Measurements from ENCODE around the gene PRKAG3. TPM values are rescaled to one million over a fixed set of nuclear protein-coding genes. Genes with fewer than 3 reads are reported as not detected.

The PRKAG3 gene
- total and polyA plus RNA-seq, 7 donors = 9.2 to 187 (median 58.5) TPM

DNA sequence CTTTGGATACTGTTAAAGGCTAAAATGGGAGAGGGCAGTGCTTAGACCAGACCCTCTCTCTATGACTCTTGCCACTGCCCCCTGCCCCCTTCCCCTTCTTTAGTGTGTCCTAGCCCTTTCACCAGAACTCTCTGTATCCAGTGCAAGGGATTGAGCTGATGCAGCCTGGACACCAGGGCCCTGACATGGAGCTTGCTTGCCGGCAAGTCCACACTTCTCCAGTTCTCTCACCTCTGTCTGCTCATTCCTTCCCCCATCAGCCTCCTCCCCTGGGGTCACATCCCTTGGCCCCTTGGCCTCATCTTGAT lies 26.5 kb upstream of the PRKAG3 start:
- ATAC-seq (no peak), DNase-seq (peak in 1 of 2 donors; percentile 23)
- Histone ChIP-seq H3K9me3 (no peaks in the 10 kb centered on the region), H3K4me1 (peaks cover 8% of the 10 kb centered on the region), H3K4me3 (no peak overlapping the region), H3K27me3 (ENCODE audit: insufficient read depth in 3 of 3, low read length in 2 of 3) (peaks cover 0 to 56% (median 15%) of the 10 kb centered on the region in 3 donors), H3K27ac (no peak overlapping the region), H3K36me3 (ENCODE audit: insufficient read depth in 1 of 2, low read depth in 1 of 2) (no peaks in the 10 kb centered on the region)
- WGBS, 3 donors = 22 to 40% (median 22%) methylated on average over 1 of the region's 1 CpG
- TF ChIP-seq, protein P1, sequence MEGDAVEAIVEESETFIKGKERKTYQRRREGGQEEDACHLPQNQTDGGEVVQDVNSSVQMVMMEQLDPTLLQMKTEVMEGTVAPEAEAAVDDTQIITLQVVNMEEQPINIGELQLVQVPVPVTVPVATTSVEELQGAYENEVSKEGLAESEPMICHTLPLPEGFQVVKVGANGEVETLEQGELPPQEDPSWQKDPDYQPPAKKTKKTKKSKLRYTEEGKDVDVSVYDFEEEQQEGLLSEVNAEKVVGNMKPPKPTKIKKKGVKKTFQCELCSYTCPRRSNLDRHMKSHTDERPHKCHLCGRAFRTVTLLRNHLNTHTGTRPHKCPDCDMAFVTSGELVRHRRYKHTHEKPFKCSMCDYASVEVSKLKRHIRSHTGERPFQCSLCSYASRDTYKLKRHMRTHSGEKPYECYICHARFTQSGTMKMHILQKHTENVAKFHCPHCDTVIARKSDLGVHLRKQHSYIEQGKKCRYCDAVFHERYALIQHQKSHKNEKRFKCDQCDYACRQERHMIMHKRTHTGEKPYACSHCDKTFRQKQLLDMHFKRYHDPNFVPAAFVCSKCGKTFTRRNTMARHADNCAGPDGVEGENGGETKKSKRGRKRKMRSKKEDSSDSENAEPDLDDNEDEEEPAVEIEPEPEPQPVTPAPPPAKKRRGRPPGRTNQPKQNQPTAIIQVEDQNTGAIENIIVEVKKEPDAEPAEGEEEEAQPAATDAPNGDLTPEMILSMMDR (IDR thresholded peaks at IDR 0.05) = no peak
- intact Hi-C loops (cut with DNase I) = loop anchor here in 1 of 2 donors (5.0 kb wide), 1 partner anchor 124 kb away; no protein-coding TSS in a partner anchor

DNA sequence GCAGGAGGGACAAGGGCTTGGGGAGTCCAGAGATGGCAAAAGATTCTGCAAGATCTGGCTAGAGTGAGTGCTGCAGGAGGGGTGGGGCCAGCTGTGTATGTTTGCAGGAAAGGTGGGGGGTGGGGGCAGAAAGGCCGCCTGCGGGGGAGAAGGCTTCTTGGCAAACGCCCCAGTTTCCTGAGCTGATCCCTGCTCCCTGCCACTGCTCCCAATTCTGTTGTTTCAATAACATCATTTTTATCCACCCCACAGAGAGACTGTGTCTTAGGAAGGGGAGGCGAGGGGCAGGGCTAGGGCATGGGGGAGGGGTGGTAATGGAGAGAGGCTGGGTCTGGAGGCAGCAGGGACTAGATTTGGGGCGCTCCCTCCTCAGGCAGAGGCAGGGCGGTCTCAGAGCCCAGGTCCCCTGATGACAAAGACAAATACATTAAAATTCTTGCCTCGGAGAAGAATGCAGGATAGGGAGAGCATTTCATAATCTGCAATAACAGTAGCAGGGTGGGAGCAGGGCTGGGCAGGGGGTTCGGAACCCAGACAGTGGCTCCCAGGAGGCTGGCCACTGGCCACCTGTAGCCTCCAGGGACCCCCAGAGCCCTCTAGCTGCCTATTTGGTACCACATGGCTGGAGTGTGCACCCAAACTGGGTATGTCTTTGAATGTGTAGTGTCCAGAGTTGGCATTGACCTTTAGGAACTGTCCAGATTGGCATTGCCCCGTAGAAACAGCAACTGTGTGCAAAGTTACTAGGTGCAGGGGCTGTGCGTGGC lies 26.0 kb upstream of the PRKAG3 start:
- intact Hi-C loops (cut with DNase I) = loop anchor here in 1 of 2 donors (2.0 to 5.0 kb wide), 2 partner anchors 37 to 125 kb away; no protein-coding TSS in a partner anchor
- no peaks in the 10 kb centered on the region for H3K36me3 ChIP-seq (ENCODE audit: insufficient read depth in 1 of 2, low read depth in 1 of 2)
- DNase-seq = peak in 1 of 2 donors; percentile 27
- H3K9me3 ChIP-seq = no peaks in the 10 kb centered on the region
- TF ChIP-seq, protein P1 (IDR thresholded peaks at IDR 0.05) = no peak
- H3K27me3 ChIP-seq (ENCODE audit: insufficient read depth in 3 of 3, low read length in 2 of 3) = peaks cover 0 to 57% (median 15%) of the 10 kb centered on the region in 3 donors
- WGBS, 3 donors = 33 to 45% (median 43%) methylated on average over 10 of the region's 10 CpGs
- no peak for ATAC-seq
- no peak overlapping the region for H3K4me3 ChIP-seq
- H3K27ac ChIP-seq = no peak overlapping the region
- peaks cover 8% of the 10 kb centered on the region for H3K4me1 ChIP-seq

DNA sequence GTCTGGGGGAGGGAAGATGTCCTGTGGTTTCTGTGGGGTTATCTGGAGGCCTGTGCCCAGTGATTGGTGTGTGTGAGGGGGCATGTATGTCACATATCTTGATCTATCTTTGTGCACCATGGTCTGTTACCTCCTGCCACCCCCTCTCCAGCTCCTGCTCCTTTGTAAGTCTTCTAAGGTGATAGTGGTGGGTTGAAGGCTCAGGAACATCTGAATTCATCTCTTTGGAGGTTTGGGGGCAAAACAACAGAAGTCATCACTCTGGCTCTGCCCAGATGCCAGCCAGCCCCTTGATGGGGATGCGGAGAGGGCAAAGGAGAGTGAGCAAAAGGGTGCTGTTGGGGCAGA lies 25.3 kb upstream of the PRKAG3 start:
- peaks cover 8% of the 10 kb centered on the region for H3K4me1 ChIP-seq
- H3K9me3 ChIP-seq = no peaks in the 10 kb centered on the region
- DNase-seq (peak in 1 of 2 donors; percentile 23), ATAC-seq (no peak)
- TF ChIP-seq, protein P1 (IDR thresholded peaks at IDR 0.05) = no peak
- no peak overlapping the region for H3K4me3 ChIP-seq
- H3K36me3 ChIP-seq (ENCODE audit: insufficient read depth in 1 of 2, low read depth in 1 of 2) = no peaks in the 10 kb centered on the region
- intact Hi-C loops (cut with DNase I) = loop anchor here in 1 of 2 donors (2.0 to 5.0 kb wide), 2 partner anchors 38 to 125 kb away; no protein-coding TSS in a partner anchor
- no peak overlapping the region for H3K27ac ChIP-seq
- 77 to 92% (median 87%) methylated on average over 1 of the region's 1 CpG for WGBS, 3 donors
- peaks cover 0 to 59% (median 15%) of the 10 kb centered on the region in 3 donors for H3K27me3 ChIP-seq (ENCODE audit: insufficient read depth in 3 of 3, low read length in 2 of 3)

DNA sequence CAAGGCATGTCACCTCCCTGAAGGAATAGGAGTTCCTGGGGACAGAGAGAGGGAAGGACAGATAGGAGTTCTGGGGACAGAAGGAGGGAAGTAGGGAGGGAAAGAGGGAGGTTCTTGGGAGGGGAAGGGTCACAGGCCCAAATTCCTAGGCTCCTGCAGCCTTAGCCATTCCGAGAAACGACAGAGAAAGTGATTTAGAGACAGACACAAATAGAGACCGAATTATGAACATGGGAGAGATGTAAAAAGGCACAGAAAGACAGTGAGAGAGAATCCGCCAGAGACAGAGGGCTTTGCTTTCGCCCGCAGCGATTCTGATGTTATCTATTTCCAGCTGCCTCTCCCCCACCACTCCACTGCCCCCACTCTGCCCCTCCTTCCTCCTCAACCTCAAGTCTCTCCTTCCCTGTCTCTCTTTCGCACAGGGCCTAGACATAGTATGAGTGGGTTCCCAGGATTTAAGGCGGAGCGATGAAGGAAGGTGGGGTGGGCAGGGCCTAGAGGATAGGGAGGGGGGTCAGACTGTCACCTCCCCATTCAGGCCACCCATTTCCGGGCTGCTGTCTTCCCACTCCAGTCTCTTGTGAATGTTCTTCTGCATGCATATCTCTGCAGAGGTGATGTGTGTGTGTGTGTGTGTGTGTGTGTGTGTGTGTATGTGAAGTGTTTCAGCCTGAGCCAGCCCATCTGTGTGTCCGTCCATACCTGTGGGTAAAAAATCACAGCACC lies 24.7 kb upstream of the PRKAG3 start:
- WGBS, 3 donors = 53 to 68% (median 62%) methylated on average over 12 of the region's 12 CpGs
- intact Hi-C loops (cut with DNase I) = loop anchor here in 1 of 2 donors (2.0 to 5.0 kb wide), 2 partner anchors 38 to 126 kb away; no protein-coding TSS in a partner anchor
- TF ChIP-seq, protein P1 (IDR thresholded peaks at IDR 0.05) = no peak
- H3K27ac ChIP-seq = no peak overlapping the region
- H3K27me3 ChIP-seq (ENCODE audit: insufficient read depth in 3 of 3, low read length in 2 of 3) = peaks cover 0 to 56% (median 13%) of the 10 kb centered on the region in 3 donors
- peaks cover 8% of the 10 kb centered on the region for H3K4me1 ChIP-seq
- ATAC-seq (no peak), DNase-seq (peak in 1 of 2 donors; percentile 12)
- H3K36me3 ChIP-seq (ENCODE audit: insufficient read depth in 1 of 2, low read depth in 1 of 2) = no peaks in the 10 kb centered on the region
- no peak overlapping the region for H3K4me3 ChIP-seq
- H3K9me3 ChIP-seq = no peaks in the 10 kb centered on the region

Measured in psoas muscle (tissue), 8 donors.